ENCODE measurements around the gene HYDIN.

The HYDIN gene

DNA sequence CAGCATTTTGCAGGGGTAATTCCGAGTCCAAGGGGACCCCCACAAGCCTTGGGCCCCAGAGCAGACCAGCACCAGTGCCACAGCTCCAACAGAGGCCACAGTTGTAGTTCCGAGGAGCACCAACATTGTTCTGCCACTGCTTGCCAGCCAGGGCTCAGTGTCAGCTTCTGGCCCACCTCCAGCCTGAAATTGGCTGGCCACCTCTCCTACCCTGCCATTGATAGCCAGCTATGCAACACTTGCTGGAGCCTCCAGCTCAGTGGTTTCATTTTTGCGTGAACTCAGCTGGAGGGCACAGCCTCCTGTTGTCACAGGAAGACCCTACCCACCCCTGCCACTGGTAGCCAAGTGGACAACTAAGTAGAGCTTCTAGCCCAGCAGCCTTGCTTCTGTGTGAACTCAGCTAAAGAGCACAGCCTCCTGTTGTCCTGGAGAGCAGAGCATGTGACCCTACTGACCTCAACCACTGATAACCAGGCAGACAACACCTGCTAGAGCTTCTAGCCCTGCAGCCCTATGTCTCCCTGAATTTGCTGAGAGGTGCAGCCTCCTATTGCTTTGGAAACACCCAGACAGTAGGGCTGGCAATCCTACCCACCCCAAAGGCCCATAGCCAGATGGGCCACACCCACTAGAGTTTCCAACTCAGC lies 24.9 kb downstream of the HYDIN start:
- TF ChIP-seq ZFP3 (CRISPR knock-in tag; IDR thresholded peaks at IDR 0.05): no peak
- TF ChIP-seq OSR1 (CRISPR knock-in tag; IDR thresholded peaks at IDR 0.05): no peak
- TF ChIP-seq, protein P1, sequence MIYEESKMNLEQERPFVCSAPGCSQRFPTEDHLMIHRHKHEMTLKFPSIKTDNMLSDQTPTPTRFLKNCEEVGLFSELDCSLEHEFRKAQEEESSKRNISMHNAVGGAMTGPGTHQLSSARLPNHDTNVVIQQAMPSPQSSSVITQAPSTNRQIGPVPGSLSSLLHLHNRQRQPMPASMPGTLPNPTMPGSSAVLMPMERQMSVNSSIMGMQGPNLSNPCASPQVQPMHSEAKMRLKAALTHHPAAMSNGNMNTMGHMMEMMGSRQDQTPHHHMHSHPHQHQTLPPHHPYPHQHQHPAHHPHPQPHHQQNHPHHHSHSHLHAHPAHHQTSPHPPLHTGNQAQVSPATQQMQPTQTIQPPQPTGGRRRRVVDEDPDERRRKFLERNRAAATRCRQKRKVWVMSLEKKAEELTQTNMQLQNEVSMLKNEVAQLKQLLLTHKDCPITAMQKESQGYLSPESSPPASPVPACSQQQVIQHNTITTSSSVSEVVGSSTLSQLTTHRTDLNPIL (CRISPR knock-in tag; IDR thresholded peaks at IDR 0.05; ENCODE audit: low read depth): no peak
- TF ChIP-seq SNAI2 (CRISPR knock-in tag; IDR thresholded peaks at IDR 0.05): no peak
- TF ChIP-seq ZNF565 (CRISPR knock-in tag; conservative IDR thresholded peaks at IDR 0.05; ENCODE audit: low read depth): no peak
- TF ChIP-seq BACH2 (CRISPR knock-in tag; IDR thresholded peaks at IDR 0.05; ENCODE audit: borderline replicate concordance): no peak
- no peak for TF ChIP-seq GLIS3 (CRISPR knock-in tag; IDR thresholded peaks at IDR 0.05)
- TF ChIP-seq CSDC2 (CRISPR knock-in tag; IDR thresholded peaks at IDR 0.05): no peak
- TF ChIP-seq RARB (CRISPR knock-in tag; IDR thresholded peaks at IDR 0.05): no peak
- no peak for TF ChIP-seq ZNF8 (CRISPR knock-in tag; IDR thresholded peaks at IDR 0.05)
- TF ChIP-seq PPARA (CRISPR knock-in tag; IDR thresholded peaks at IDR 0.05; ENCODE audit: borderline replicate concordance): no peak
- TF ChIP-seq ARNTL (CRISPR knock-in tag; IDR thresholded peaks at IDR 0.05; ENCODE audit: borderline replicate concordance, low read depth): no peak
- TF ChIP-seq ZNF70 (CRISPR knock-in tag; IDR thresholded peaks at IDR 0.05): no peak
- TF ChIP-seq, protein P2, sequence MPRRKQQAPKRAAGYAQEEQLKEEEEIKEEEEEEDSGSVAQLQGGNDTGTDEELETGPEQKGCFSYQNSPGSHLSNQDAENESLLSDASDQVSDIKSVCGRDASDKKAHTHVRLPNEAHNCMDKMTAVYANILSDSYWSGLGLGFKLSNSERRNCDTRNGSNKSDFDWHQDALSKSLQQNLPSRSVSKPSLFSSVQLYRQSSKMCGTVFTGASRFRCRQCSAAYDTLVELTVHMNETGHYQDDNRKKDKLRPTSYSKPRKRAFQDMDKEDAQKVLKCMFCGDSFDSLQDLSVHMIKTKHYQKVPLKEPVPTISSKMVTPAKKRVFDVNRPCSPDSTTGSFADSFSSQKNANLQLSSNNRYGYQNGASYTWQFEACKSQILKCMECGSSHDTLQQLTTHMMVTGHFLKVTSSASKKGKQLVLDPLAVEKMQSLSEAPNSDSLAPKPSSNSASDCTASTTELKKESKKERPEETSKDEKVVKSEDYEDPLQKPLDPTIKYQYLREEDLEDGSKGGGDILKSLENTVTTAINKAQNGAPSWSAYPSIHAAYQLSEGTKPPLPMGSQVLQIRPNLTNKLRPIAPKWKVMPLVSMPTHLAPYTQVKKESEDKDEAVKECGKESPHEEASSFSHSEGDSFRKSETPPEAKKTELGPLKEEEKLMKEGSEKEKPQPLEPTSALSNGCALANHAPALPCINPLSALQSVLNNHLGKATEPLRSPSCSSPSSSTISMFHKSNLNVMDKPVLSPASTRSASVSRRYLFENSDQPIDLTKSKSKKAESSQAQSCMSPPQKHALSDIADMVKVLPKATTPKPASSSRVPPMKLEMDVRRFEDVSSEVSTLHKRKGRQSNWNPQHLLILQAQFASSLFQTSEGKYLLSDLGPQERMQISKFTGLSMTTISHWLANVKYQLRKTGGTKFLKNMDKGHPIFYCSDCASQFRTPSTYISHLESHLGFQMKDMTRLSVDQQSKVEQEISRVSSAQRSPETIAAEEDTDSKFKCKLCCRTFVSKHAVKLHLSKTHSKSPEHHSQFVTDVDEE (CRISPR knock-in tag; IDR thresholded peaks at IDR 0.05): no peak
- TF ChIP-seq, protein P3, sequence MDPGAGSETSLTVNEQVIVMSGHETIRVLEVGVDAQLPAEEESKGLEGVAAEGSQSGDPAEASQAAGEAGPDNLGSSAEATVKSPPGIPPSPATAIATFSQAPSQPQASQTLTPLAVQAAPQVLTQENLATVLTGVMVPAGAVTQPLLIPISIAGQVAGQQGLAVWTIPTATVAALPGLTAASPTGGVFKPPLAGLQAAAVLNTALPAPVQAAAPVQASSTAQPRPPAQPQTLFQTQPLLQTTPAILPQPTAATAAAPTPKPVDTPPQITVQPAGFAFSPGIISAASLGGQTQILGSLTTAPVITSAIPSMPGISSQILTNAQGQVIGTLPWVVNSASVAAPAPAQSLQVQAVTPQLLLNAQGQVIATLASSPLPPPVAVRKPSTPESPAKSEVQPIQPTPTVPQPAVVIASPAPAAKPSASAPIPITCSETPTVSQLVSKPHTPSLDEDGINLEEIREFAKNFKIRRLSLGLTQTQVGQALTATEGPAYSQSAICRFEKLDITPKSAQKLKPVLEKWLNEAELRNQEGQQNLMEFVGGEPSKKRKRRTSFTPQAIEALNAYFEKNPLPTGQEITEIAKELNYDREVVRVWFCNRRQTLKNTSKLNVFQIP (CRISPR knock-in tag; IDR thresholded peaks at IDR 0.05; ENCODE audit: borderline replicate concordance, low read depth): no peak
- ATAC-seq: no peak

DNA sequence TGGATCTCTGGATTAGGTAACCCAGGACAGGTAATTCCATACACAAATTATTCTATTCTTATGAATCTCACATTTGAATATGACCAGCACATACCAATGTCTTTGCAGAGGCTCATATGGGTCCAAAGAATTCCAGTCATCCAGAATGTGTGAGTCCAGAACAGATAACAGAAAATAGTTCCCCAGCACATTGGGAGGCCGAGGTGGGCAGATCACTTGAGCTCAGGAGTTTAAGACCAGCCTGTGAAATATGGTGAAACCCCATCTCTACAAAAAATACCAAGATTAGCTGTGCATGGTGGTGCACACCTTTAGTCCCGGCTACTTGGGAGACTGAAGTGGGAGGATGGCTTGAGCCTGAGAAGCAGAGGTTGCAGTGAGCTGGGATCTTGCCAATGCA lies 26.9 kb downstream of the HYDIN start:
- no peak for ATAC-seq
- TF ChIP-seq ARNTL (CRISPR knock-in tag; IDR thresholded peaks at IDR 0.05; ENCODE audit: borderline replicate concordance, low read depth): no peak
- TF ChIP-seq GLIS3 (CRISPR knock-in tag; IDR thresholded peaks at IDR 0.05): no peak
- no peak for TF ChIP-seq BACH2 (CRISPR knock-in tag; IDR thresholded peaks at IDR 0.05; ENCODE audit: borderline replicate concordance)
- no peak for TF ChIP-seq SNAI2 (CRISPR knock-in tag; IDR thresholded peaks at IDR 0.05)

DNA sequence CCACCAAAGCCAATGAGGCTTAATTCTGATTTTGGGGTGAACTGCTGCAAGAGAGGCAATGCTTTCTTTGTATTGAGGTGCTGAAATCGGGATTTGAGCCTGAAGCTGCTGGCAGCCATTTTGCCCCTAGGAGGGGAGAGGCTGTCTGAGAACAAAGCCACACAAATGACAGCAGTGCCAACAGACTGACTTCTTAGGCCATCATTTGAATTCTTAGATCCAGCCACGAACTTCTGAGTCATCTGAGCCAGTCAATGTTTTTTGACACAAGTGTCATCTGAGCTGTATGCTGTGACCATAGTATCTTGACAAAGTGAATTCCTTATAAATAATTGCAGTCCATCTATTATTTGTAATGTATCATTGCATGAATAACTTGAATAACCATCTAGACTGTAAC lies 29.0 kb downstream of the HYDIN start:
- TF ChIP-seq PPARA (CRISPR knock-in tag; IDR thresholded peaks at IDR 0.05; ENCODE audit: borderline replicate concordance): no peak
- TF ChIP-seq ZC3H10 (CRISPR knock-in tag; IDR thresholded peaks at IDR 0.05): no peak
- TF ChIP-seq, protein P4, sequence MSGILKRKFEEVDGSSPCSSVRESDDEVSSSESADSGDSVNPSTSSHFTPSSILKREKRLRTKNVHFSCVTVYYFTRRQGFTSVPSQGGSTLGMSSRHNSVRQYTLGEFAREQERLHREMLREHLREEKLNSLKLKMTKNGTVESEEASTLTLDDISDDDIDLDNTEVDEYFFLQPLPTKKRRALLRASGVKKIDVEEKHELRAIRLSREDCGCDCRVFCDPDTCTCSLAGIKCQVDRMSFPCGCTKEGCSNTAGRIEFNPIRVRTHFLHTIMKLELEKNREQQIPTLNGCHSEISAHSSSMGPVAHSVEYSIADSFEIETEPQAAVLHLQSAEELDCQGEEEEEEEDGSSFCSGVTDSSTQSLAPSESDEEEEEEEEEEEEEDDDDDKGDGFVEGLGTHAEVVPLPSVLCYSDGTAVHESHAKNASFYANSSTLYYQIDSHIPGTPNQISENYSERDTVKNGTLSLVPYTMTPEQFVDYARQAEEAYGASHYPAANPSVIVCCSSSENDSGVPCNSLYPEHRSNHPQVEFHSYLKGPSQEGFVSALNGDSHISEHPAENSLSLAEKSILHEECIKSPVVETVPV (CRISPR knock-in tag; IDR thresholded peaks at IDR 0.05): no peak
- TF ChIP-seq RARB (CRISPR knock-in tag; IDR thresholded peaks at IDR 0.05): no peak
- TF ChIP-seq ZFP3 (CRISPR knock-in tag; IDR thresholded peaks at IDR 0.05): no peak
- TF ChIP-seq SNAI2 (CRISPR knock-in tag; IDR thresholded peaks at IDR 0.05): no peak
- TF ChIP-seq TCF4 (CRISPR knock-in tag; IDR thresholded peaks at IDR 0.05; ENCODE audit: borderline replicate concordance): no peak
- TF ChIP-seq, protein P1 (CRISPR knock-in tag; IDR thresholded peaks at IDR 0.05; ENCODE audit: low read depth): no peak
- TF ChIP-seq BACH2 (CRISPR knock-in tag; IDR thresholded peaks at IDR 0.05; ENCODE audit: borderline replicate concordance): no peak
- TF ChIP-seq TOX (CRISPR knock-in tag; IDR thresholded peaks at IDR 0.05; ENCODE audit: borderline replicate concordance): no peak
- TF ChIP-seq ESRRG (CRISPR knock-in tag; IDR thresholded peaks at IDR 0.05): no peak
- no peak for ATAC-seq

Measured in SK-N-SH treated with all-trans-retinoic acid at 6 μM for 48 hours (cell line).